ENCODE measurements around the gene CAPS.
"Not testable (repeated sequence)": the region's sequence is repeated elsewhere in the genome, so short reads cannot be mapped to it uniquely, and the experiment has no call there.

Gene CAPS

DNA sequence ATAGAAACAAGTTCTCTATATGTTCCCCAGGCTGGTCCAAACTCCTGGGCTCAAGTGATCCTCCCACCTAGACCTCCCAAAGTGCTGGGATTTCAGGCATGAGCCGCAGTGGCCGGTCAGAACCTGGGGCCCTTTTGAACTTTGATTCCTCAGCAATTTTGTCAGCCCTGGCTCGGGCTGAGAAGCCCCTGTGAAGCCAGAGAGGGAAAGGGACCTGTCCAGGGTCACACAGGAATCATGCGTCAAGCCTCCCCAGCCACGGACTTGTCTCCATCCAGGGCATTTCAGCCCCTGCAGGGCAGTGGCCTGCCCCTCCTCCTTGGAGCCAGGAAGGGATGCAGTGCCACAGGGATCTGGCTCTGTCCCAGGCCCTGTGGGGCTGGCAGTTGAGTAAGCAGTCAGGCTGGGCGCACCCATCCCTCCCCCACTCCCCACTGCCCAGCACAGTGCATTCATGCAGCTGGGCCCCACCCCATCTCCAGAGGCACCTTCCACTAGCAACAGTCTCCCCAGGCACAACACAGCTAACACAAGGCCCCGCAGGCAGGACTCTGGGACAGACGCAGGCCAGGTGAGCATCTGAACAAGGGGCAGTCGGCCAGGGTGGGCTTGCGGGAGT, at the start of gene CAPS:
CAPS (plus strand) TSS at position 516 of the 619 bp plus-strand sequence. CDS start 153 bp downstream, outside the sequence.
- FAIRE-seq: no peak

DNA sequence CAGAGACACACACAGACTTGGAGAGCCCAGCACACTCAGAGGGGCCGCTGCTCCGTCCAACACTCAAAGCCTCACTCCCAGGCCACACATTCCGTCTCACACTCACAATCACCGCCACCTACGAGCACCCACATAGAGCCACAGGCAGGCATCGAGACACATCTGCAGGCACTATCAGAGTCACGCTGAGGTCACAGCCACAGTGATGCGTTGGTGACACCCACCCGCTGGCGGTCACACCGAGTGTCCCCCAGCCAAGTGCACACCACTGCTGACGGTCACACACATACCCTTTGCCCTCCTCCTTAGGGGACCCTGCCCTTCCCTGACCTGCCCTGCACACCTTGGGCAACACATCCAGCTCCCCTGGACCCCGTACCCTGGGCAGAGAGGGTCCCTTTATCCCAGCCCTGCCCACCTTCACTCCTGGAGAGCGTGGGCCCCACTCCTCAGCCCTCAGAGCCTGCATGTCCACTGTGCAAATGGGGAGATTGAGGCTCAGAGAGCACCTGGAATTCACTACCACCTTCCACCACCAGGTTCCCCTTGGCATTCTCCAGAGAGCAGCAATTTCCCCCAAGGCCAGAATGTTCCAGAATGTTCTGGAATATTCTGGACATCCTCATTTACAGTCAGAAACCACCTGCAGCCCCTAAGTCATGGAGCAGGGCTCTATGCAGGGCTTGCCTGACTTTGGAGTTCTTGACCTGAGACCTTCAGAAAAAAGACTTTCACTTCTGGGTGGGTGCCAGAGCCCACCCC, 49.1 kb upstream of the CAPS start:
- FAIRE-seq: no peak

DNA sequence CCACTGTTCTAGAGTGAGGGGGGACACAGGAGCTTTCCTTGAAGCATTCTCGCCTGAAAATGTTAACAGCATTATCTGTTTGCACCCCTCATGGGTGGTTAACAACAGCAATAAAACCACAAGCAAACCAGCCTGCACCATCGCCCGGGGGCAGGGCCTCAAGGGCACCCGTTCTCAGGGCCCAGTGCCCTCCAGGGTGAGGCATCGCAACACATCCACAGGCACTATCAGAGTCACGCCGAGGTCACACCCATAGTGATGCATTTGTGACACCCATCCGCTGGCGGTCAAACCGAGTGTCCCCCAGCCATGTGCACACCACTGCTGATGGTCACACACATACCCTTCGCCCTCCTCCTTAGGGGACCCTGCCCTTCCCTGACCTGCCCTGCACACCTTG, 48.3 kb upstream of the CAPS start:
- FAIRE-seq: no peak

DNA sequence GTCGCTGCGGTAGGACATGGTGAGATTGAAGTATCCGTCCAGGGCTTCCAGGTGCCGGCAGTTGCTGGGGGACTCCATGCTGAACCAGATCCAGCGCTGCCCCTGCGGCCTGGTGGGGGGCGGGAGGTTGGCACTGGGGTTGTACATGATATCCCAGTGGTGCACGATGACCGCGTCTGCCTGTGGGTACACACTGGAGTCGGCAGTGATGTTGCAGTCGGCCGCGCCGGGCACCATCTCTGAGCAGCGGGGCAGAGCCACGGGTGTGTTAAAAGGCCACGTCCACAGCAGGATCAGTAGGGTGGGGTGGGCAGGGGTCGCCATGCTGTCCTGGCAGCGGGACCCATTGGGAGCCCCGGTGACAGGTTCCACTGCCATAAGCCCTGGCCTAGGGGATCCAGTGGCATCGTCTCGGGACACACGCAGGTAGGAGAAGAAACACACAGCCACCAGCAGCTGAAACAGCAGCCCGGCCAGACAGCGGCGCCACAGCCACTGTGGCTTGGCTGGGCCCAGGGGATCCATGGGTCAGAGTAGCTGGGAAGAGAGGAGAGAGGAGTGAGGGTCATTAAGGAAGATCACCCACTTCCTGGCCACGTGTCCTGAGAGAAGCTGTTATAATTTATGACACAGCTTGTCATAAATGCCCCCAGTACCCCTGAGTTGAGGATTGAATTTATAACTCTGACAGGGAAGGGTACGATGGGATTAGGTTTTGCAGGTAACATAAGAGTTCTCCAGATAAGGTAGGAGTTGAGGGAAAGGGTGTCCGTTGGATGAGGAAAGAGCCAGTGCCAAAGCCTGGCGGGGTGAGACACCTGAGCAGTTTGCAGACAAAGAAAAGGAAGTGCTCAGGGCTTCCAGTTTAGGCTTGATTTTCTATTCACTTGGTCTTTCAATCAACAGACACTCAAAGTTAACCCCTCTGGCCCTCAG, 46.6 kb upstream of the CAPS start:
- FAIRE-seq: no peak

DNA sequence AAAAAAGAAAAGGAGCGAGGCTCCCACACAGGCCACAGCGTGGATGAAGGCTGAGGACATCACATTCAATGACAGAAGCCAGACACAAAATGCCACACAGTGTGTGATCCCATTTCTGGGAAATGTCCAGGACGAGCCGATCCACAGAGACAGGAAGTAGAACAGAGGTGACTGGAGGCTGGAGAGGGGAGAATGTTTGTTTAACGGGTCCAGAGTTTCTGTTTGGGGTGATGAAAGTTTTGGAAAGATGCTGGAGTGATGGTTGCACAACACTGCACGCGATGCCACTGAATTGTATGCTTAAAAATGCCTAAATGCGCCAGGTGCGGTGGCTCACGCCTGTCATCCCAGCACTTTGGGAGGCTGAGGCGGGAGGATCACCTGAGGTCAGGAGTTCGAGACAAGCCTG, 43.1 kb upstream of the CAPS start:
- no peak for FAIRE-seq

DNA sequence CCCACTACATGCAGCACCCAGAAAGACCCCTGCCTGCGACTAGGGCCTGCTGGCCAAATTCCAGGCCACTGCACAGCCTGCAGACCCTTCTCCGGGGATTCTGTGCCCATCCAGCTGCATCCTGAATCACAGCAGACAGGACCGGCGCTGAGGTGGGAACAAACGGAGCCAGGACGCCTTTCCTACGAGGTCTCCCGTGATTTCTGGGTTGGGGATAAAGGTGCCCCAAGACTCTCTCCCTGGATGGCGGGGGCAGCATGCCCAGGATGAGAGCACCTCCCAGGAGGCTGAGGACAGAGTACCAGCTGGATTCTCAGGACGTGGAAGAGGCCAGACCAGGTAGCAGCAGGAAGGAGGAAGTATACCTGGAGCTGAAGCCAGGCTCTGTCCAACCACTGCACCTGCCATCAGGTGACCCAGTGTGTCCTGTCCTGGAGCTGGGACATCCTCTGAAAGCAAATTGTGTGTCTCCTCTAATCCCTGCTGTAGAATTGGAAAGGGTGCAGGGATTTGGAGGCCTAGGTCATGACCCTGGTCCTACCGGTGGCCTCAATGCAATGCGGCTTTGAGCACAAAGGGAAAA, 40.3 kb upstream of the CAPS start:
- no peak for FAIRE-seq

DNA sequence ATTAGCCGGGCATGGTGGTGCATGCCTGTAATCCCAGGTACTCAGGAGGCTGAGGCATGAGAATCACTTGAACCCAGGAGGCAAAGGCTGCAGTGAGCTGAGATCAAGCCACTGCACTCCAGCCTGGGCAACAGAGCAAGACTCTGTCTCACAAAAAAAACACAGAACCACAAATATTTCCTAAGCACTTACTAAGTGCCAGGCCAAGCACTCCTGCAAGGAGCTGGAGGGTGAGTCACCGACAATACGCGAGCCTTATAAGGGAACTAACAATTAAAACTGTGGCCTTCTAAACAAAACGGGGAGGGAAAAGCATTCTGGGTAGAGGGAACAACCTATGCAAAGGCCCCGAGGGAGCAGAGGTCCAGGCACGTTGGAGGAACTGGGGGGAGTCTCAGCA, 39.6 kb upstream of the CAPS start:
- FAIRE-seq: not testable (repeated sequence)

DNA sequence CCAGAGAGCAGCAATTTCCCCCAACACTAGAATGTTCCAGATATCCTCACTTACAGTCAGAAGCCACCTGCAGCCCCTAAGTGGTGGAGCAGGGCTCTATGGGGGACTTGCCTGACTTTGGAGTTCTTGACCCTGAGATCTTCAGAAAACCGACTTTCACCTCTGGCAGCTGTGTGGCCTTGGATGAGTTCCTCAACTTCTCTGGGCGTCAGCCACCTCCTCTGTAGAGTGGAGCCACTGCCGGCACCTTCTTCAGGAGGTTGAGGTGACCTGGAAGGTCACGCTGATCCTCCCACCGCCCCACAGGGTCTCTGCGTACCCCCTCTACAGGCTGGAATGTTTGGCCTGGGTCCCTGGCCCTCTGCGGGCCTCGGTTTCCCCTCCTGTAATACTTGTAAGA, 36.6 kb upstream of the CAPS start:
- FAIRE-seq: no peak

DNA sequence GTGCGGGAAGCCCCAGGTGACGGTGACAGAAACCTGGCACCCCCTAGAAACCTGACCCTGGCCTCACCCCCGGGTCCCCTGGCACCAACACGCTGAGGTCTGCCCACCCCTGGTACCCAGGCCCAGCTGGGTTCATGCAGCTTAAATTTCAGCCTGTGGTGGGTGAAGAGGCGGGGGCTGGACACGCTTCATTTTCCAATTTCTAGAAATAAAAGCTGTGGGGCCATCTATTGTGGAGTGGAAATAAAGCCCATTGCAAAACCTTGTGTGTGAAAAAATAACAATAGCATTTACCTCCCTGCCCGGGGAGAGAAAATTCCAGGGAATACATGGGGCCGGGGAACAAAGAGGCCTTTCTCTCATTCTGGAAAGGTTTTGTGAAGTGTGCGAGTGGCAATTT, 36.2 kb upstream of the CAPS start:
- FAIRE-seq: no peak

DNA sequence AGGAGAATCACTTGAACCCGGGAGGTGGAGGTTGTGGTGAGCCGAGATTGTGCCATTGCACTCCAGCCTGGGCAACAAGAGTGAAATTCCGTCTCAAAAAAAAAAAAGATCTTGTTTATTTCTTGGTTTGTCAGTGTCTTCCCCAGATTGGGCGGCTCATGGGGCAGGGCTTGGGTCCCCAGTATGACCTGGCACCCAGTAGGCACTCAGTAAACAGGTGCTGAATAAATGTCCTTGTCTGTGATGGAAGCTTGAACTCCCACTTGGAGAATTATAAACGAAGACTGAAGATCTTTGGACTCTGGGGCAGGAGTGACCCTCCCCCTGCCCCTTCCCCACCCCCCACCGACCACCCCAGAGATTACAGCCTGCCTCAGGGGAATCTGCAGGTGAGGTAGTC, 33.9 kb upstream of the CAPS start:
- FAIRE-seq: no peak

DNA sequence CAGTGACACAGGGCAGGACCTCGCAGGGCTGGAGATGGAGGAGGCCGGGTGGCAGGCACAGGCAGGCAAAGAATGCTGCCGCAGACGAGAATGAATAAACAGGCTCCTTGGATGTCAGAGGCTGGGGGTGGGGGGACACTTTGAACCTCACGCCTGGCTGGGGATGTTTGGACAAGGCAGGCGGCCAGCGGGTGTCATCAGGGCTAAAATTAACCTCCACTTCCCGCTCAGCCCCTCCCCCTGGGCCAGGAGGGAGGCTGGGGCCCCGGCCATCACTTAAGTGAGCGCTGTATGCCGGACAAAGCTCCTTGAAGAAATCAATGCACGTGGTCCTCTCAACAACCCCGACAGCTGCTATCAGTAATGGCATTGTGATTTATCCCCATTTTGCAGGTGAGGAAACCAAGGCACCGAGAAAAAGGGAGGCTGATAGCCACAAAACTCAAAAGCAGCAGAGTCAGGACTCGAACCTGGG, 33.4 kb upstream of the CAPS start:
- no peak for FAIRE-seq

DNA sequence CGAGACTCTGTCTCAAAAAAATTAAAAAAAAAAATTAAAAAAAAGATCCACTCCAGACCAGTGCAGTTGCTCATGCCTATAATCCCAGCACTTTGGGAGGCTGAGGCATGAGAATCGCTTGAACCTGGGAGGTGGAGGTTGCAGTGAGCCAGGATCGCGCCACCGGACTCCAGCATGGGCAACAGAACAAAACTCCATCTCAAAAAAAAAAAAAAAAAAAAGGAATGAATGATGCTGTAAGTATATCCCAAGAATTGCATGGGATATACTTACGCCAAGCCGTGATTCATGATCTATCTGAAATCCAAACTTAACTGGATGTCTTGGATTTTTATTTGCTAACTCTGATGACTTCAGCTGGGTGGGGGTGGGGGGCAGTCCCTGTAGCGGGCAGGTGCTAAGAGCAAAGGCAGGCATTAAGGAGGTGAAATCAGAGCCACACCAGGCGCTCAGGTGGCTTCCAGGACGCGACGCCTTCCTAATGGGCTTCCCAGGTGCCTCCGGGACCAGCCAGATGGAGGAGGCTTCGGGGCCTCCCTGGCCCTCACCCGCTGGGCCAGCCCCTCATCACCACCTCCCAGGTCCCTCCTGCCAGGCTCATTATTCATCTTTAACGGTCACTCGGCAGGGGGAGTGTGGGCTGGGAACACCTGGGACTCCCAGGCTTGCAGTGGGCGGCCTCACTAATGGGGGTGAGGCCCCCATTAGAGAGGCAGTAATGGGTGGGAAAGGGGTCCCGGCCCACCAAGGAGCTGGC, 32.3 kb upstream of the CAPS start:
- no peak for FAIRE-seq

DNA sequence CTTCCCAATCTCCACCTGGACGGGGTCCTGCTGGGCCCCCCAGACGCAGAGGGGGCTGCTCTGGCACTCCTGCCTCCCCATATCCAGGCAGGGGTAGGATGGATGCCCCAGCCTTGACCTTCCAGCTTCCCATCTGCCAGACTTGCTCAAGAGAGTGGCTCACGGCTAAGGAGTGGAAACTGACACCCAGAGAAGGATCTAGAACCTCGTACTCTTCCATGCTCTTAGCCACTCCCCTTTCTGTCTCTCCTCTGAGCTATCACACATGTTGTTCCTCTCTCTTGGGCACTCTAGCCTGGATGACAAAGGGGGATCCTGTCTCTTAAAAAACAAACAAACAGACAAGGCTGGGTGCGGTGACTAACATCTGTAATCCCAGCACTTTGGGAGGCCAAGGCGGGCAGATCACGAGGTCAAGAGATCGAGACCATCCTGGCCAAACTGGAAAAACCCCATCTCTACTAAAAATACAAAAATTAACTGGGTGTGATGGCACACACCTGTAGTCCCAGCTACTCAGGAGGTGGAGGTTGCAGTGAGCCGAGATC, 31.6 kb upstream of the CAPS start:
- no peak for FAIRE-seq

DNA sequence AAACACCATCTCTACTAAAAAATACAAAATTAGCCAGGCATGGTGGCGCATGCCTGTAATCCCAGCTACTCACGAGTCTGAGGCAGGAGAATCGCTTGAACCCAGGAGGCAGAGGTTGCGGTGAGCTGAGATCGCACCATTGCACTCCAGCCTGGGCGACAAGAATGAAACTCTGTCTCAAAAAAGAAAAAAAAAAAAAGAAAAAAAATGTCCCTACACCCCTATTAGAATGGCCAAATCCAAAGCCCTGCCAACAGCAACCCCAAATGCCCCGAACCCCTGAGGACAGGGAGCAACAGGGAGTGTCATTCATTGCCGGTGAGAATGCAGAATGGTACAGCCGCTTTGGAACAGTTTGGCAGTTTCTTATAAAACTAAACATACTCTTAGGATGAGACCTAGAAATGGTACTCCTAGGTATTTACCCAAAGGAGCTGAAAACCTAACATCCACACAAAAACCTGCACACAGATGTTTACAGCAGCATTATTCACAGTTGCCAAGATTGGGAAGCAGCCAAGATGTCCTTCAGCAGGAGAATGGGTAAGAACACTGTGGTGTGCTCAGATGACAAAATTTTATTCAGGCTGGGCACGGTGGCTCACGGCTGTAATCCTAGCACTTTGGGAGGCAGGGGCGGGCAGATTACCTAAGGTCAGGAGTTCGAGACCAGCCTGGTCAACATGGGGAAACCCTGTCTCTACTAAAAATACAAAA, 30.7 kb upstream of the CAPS start:
- FAIRE-seq: not testable (repeated sequence)

DNA sequence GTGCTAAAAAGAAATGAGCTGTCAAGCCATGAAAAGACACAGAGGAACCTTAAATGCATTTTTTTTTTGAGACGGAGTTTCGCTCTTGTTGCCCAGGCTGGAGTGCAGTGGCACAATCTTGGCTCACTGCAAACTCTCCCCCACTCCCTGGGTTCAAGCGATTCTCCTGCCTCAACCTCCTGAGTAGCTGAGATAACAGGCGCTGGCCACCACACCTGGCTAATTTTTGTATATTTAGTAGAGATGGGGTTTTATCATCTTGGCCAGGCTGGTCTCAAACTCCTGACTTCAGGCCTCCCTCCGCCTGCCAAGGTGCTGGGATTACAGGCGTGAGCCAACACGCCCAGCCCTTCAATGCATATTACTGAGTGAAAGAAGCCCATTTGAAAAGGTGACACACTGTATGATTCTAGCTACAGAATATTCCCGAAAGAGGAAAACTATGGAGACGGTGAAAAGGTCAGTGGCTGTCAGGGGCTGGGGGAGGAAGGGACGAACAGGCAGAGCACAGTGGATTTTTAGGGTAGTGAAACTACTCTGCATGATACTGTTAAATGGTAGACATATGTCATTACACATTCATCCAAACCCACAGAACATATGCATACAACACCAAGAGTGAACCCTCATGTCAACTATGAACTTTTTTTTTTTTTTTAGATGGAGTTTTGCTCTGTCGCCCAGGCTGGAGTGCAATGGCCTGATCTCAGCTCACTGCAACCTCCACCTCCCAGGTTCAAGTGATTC, 29.8 kb upstream of the CAPS start:
- not testable (repeated sequence) for FAIRE-seq

DNA sequence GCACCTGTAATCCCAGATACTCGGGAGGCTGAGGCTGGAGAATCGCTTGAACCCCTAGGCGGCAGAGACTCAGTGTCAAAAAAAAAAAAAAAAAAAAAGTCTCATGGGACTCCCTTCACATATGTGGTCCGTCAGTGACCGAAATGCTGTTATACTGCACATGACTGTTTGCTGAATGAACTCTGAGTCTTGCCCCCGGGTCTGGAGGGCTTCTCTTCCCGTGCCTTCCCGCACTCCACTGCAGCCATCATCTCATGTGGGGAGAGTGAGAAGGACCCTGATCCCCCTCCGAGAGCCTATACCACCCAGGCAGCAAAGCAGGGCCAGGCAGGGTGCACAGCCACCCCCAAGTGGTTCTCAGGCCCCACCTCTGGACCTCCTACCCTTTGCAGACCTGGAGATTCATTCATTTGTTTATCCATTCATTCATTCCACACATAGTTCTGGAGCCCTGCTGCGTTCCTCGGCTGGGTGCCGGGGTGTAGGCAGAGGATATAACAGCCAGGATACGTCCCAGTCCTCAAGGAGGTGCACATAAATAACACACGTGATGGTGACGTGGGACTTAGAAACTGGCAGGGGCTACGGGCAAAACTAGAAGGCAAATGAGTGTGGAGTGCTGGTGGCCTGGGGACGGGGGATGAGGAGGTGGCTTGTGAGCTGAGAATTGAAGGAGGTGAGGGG, 24.6 kb upstream of the CAPS start:
- no peak for FAIRE-seq

DNA sequence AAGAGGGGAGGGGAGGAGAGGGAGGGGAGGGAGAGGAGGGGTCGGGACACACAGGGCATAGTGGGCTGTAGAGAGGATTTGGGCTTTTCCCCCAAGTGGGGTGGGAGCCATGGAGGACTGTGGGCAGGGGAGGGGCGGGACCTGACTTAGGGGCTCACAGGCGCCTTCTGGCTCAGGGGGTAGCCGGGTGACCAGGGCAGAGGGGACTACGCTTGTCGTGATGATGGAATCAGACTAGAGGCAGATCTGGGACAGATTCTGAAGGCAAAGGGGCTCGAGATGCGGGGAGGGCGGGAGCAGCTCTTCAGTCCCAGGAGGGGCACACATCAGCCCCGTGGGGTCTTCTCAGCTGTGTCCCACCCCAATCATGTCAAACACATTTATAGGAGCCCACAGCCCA, 24.0 kb upstream of the CAPS start:
- no peak for FAIRE-seq

DNA sequence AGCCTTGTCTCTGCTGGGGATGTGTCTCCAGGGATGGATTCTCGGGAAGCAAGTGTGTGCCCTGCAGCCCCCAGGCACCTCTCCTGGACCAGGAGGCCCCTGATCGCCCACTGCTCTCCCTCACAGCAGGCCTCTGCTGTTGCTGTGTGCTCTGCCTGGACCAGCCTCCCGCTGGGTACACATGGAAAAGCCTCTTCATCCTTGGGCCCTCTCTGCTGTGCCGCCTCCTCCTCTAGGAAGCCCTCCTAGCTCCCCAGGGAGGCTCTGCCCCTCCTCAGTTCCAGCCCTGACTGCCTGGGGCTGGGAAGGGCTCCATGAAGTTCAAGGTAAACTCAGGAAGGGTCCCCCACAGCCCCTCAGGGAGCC, 22.5 kb upstream of the CAPS start:
- FAIRE-seq: no peak

DNA sequence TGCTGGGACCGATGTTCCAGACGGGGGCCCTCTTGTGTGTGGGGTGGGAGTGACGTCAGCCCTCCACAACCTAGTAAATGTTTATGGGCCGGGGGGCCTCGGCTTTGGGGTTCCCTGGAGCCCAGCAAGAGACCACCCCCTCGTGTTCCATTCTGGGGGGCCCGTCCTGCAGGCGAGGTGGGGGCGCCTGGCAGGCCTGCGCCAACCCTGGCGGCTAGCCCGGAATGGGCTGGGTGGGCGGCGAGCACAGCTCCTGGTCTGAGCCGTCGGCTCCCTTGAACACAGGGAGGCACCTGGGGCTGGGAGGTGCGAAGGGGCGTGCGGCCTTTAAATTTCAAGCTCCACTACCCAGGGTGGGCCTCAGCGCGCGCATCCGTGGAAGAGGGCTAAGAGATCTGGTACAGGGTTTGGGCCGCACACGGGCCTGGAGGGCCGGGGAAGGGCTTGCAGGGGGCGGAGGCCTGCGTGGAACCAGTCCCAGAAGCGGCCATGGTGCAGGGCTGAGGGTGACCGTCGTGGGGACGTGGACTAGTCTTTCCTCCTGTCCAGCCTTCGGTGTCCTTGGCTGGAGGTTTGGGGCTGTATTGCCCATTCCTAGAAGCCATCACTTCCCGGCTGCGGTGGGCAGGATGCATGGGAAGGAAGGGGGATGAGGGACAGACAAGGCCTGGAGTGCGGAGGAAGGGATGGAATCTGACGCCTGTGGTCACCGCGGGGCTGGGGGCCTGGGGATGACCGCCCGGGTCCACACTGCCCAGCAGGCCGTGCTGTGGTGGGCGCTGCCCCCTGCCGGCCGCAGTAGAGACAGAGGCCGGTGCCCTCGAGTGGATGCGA, 21.9 kb upstream of the CAPS start:
- FAIRE-seq: no peak
